Activated naive CD4-positive, alpha-beta T cell treated with anti-CD3 and anti-CD28 coated beads, Interleukin-2, amount 10 ng/mL, durations not matched to agents 7 days and 5 days (primary cell): ENCODE data around the gene VCL.

ENCODE experiments used
- CTCF ChIA-PET: fragments of 350-600 bp; sonication (Branson Sonifier 250); formaldehyde crosslinking; loops from one replicate; lab custom pipeline; 2021; ENCODE audit warnings: antibody characterized with exemption; lab: Charles Lee
- DNase-seq: peaks from one replicate; pipeline ENCODE4 v3.0.0-alpha.2; 2020
- H3K27ac Mint-ChIP-seq: one replicate; pipeline ENCODE4 v1.8.0; 2021; ENCODE audit warnings: mild to moderate bottlenecking, moderate library complexity, mixed read lengths
- H3K27me3 Mint-ChIP-seq: one replicate; pipeline ENCODE4 v1.8.0; 2021; ENCODE audit warnings: mild to moderate bottlenecking, mixed read lengths
- H3K36me3 Mint-ChIP-seq: one replicate; pipeline ENCODE4 v1.8.0; 2021; ENCODE audit warnings: mixed read lengths
- H3K4me1 Mint-ChIP-seq: one replicate; pipeline ENCODE4 v1.8.0; 2021; ENCODE audit warnings: mixed read lengths
- H3K4me3 Mint-ChIP-seq: one replicate; pipeline ENCODE4 v1.8.0; 2021; ENCODE audit warnings: mild to moderate bottlenecking, moderate library complexity, mixed read lengths
- H3K9me3 Mint-ChIP-seq: one replicate; pipeline ENCODE4 v1.8.0; 2021; ENCODE audit warnings: mixed read lengths

The VCL gene

GRCh38 chr10:74164716-74165529 lies 167.0 kb downstream of the VCL start:
- Mint-ChIP-seq H3K9me3 (no peaks in the 10 kb centered on the region), H3K4me3 (no peak overlapping the region), H3K27ac (no peak overlapping the region), H3K27me3 (no peaks in the 10 kb centered on the region), H3K36me3 (peaks cover 2% of the 10 kb centered on the region), H3K4me1 (peaks cover 25% of the 10 kb centered on the region)
- no peak for DNase-seq
- CTCF ChIA-PET, result interaction anchor here (2.3 kb wide), 1 partner anchor 8 kb away, joined by 6 read pairs; no protein-coding TSS in a partner anchor

GRCh38 chr10:74165530-74165901 lies 167.6 kb downstream of the VCL start:
- H3K27ac Mint-ChIP-seq, result no peak overlapping the region
- no peaks in the 10 kb centered on the region for H3K9me3 Mint-ChIP-seq
- H3K4me1 Mint-ChIP-seq, result peaks cover 25% of the 10 kb centered on the region
- CTCF ChIA-PET, result interaction anchor here (2.3 kb wide), 1 partner anchor 9 kb away, joined by 6 read pairs; no protein-coding TSS in a partner anchor
- no peaks in the 10 kb centered on the region for H3K27me3 Mint-ChIP-seq
- no peak for DNase-seq
- H3K4me3 Mint-ChIP-seq, result no peak overlapping the region
- H3K36me3 Mint-ChIP-seq, result peaks cover 2% of the 10 kb centered on the region

GRCh38 chr10:74167443-74167842 lies 169.5 kb downstream of the VCL start:
- no peak for DNase-seq
- no peaks in the 10 kb centered on the region for H3K9me3 Mint-ChIP-seq
- CTCF ChIA-PET, result interaction anchor here (1.1 to 2.3 kb wide), 2 partner anchors 11 to 46 kb away, joined by 5 to 6 read pairs; no protein-coding TSS in a partner anchor
- H3K36me3 Mint-ChIP-seq, result peaks cover 3% of the 10 kb centered on the region
- no peak overlapping the region for H3K4me3 Mint-ChIP-seq
- no peaks in the 10 kb centered on the region for H3K27me3 Mint-ChIP-seq
- H3K4me1 Mint-ChIP-seq, result peaks cover 25% of the 10 kb centered on the region
- H3K27ac Mint-ChIP-seq, result no peak overlapping the region
